Stimulated activated CD8-positive, alpha-beta memory T cell treated with anti-CD3 and anti-CD28 coated beads, Interleukin-4, amount 100 ng/mL, for 1 hour (primary cell): ENCODE results near the gene SRP68.
A peak's percentile ranks its signal among the peaks of the same experiment; 100 is the strongest.

Experiments used
- DNase-seq, 2 donors: peaks; one replicate each; pipeline ENCODE4 v3.0.0-alpha.2; 2020; ENCODE audit warnings: low read depth in 2 of 2, low spot score in 1 of 2

SRP68 gene

GRCh38 chr17:76000016-76000754 is 72.1 kb downstream of the SRP68 start:
- peak in 1 of 2 donors; percentile 24 for DNase-seq

GRCh38 chr17:75998327-75998795 is 74.0 kb downstream of the SRP68 start:
- no peak for DNase-seq

DNA sequence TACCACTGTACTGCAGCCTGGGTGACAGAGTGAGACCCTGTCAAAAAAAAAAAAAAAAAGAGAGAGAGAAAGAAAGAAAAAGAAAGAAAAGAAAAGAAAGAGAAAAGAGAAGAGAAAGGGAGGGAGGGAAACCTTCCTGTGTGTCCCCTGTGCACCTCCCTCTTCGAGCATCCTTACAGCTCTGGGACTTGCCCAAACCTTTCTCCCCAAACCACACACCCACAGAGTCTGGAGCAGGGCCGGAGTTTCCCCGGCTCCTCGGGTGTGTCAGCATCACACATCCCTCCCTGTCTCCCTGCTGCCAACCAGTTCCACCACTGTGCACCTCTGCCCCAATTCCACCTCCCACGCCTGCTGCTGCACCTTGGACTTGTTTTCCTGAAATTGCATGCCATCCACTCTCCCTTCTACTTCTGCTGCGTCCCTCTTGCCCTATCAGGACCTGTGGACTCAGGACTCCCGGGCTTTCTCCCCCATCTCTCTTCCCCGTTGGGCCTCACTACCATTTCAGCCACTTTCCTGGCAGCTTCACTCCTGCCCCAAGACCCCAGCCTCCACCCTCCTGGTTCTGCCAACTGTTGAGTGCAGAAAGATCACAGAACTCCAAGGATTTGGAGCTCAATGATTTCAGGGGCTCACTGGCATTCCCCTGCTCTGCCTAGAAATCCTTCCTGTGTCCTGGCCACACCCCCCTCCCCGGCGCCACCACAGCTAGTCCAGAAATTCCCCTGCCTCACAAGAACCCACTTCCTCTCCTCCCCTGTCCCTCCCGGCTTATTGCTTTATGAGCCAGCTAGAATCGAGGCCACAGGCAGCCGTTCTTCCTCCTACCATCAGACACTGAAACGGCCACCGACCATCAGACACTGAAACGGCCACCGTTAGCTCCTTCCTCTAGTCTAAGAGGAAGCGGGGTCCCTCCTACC is 75.4 kb downstream of the SRP68 start:
- DNase-seq, result no peak

- DNase-seq, result no peak
Observed at GRCh38 chr17:75995385-75995925, 76.9 kb downstream of the SRP68 start.

DNA sequence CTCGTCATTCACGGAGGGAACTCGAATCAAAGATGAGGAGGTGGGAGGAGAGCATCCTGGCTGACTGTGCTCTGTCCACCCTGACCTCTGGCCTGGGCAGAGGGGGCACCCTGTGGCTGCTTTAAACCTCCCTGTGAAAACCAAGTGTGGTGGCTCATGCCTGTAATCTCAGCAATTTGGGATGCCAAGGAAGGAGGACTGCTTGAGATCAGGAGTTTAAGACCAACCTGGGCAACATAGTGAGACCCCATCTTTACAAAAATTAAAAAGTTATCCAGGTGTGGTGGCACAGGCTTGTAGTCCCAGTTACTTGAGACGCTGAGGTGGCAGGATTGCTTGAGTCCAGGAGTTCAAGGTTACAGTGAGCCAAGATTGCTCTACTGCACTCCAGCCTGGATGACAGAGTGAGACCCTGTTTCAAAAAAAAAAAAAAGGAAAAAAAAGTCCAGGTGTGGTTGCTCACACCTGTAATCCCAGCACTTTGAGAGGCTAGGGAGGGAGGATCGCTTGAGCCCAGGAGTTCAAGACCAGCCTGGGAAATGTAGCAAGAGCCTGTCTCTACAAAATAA is 77.4 kb downstream of the SRP68 start:
- no peak for DNase-seq

- DNase-seq, result no peak
Observed at GRCh38 chr17:75991396-75991795, 80.9 kb downstream of the SRP68 start.
